Esophagus muscularis mucosa (tissue), 4 donors: ENCODE measurements around the gene TAS2R41. TPM values are rescaled to one million over a fixed set of nuclear protein-coding genes. Genes with fewer than 3 reads are reported as not detected.

Experiments
- DNase-seq: peaks from one replicate; pipeline ENCODE4 v3.0.0-alpha.2; 2017; ENCODE audit errors: extremely low spot score
- H3K27ac ChIP-seq, 4 donors: fragments of 200-600 bp; sonication (generic); replicated peaks in 1 of 4; 1 replicate in 3 of 4; 2 replicates in 1 of 4; pipeline ENCODE4 v1.5.1; 2016 to 2019; ENCODE audit warnings: mild to moderate bottlenecking in 1 of 4
- H3K27me3 ChIP-seq, 4 donors: fragments of 200-600 bp; sonication (generic); one replicate each; pipeline versions ENCODE4 v1.5.1 to v1.6.0; 2016 to 2019
- H3K36me3 ChIP-seq, 4 donors: fragments of 200-600 bp; sonication (generic); one replicate each; pipeline ENCODE4 v1.5.1; 2016 to 2019
- H3K4me1 ChIP-seq, 4 donors: fragments of 200-600 bp; sonication (generic); one replicate each; pipeline ENCODE4 v1.5.1; 2016 to 2019
- H3K4me3 ChIP-seq, 4 donors: fragments of 200-600 bp; sonication (generic); 1 replicate in 2 of 4; 2 replicates in 2 of 4; pipeline ENCODE4 v1.5.1; 2016 to 2019; ENCODE audit warnings: mild to moderate bottlenecking in 4 of 4, moderate library complexity in 1 of 4
- H3K9me3 ChIP-seq, 4 donors: fragments of 200-600 bp; sonication (generic); 1 replicate in 3 of 4; 2 replicates in 1 of 4; pipeline ENCODE4 v1.5.1; 2016 to 2019
- CTCF ChIP-seq, 3 experiments: fragments of 200-600 bp in 2 of 3; fragments of 450-650 bp in 1 of 3; sonication (generic) in 2 of 3; IDR thresholded peaks; one replicate each; pipeline ENCODE4 v1.5.1; 2017 to 2019; ENCODE audit warnings: antibody characterized with exemption in 3 of 3, mild to moderate bottlenecking in 2 of 3, moderate library complexity in 1 of 3
- EP300 ChIP-seq: sonication (generic); formaldehyde crosslinking; IDR thresholded peaks from one replicate; pipeline ENCODE4 v1.6.1; 2017; ENCODE audit warnings: antibody characterized with exemption
- POLR2A ChIP-seq: fragments of 450-650 bp; IDR thresholded peaks from one replicate; pipeline ENCODE4 v1.6.1; 2017; ENCODE audit warnings: antibody characterized with exemption, moderate library complexity, mild to moderate bottlenecking, low read depth
- POLR2AphosphoS5 ChIP-seq, 2 donors: sonication (generic); formaldehyde crosslinking; IDR thresholded peaks; one replicate each; pipeline ENCODE4 v1.6.1; 2017; ENCODE audit warnings: antibody characterized with exemption in 2 of 2
- WGBS: methylation state at CpG from one replicate; pipeline ENCODE4 v1.1.5; 2018; 5-methylcytosine and 5-hydroxymethylcytosine counted together
- intact Hi-C: fragments of 100-400 bp; cut with DNase I; formaldehyde crosslinking; loops from one replicate; pipeline ENCODE4 v1.15.1; 2023
- total RNA-seq, 4 donors: library from RNA; depleted of rRNA; stranded (reverse); fragments of >200 nt; gene quantifications; one replicate each; pipeline versions ENCODE4 v1.1.0 to v1.2.1, GENCODE V29; 2016

TAS2R41 gene
- total RNA-seq, 4 donors from 2014 or later: 0.66 TPM; not detected in 3

DNA sequence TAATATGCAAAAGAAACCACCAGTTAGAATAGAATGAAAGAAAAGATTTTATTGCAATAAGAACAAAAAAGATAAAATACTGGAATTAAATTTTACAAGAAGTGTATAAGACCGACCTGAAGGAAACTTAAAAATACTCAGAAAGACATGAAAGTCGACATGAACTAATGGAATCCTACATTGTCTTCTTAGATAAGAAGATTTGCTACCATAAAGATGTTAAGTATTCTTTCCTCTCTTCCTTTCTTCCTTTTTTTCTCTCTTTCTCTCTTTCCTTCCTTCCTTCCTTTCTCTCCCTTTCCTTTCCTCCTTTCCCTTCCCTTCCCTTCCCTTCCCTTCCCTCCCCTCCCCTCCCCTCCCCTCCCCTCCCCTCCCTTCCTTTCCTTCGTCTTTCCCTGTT, 27.9 kb upstream of the TAS2R41 start:
- intact Hi-C loops: no loop called here
- DNase-seq: no peak
- no peaks in the 10 kb centered on the region for H3K36me3 ChIP-seq
- 80% methylated on average over 3 of the region's 3 CpGs for WGBS
- no peaks in the 10 kb centered on the region for H3K27me3 ChIP-seq
- TF ChIP-seq CTCF (IDR thresholded peaks at IDR 0.05) (no peak), POLR2A (no peak), POLR2AphosphoS5 (IDR thresholded peaks at IDR 0.05) (no peak), EP300 (no peak)
- H3K27ac ChIP-seq: no peak overlapping the region
- no peaks in the 10 kb centered on the region for H3K4me1 ChIP-seq
- H3K9me3 ChIP-seq: no peaks in the 10 kb centered on the region
- no peak overlapping the region for H3K4me3 ChIP-seq

DNA sequence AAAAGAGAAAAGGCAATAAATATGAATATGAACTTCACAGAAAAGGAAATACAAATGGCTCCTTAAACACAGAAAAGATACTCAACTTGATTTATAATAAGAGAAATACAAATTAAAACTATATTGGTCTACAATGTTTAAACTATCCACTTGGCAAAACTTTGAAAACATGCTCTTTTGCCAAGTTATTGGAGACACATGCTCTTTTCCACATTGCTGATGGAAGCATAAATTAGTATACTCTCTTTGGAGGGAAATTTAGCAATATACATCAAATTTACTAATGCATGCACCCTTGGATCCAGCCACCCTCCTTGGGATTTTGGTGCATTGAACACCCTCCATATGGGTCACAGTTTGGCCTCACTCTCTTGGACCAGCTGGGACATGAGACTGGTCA, 26.6 kb upstream of the TAS2R41 start:
- H3K9me3 ChIP-seq: no peaks in the 10 kb centered on the region
- no peak overlapping the region for H3K4me3 ChIP-seq
- no peaks in the 10 kb centered on the region for H3K27me3 ChIP-seq
- no peak overlapping the region for H3K27ac ChIP-seq
- H3K4me1 ChIP-seq: no peaks in the 10 kb centered on the region
- TF ChIP-seq POLR2A (no peak), POLR2AphosphoS5 (IDR thresholded peaks at IDR 0.05) (no peak), EP300 (no peak), CTCF (IDR thresholded peaks at IDR 0.05) (no peak)
- H3K36me3 ChIP-seq: no peaks in the 10 kb centered on the region
- intact Hi-C loops: no loop called here
- no peak for DNase-seq

DNA sequence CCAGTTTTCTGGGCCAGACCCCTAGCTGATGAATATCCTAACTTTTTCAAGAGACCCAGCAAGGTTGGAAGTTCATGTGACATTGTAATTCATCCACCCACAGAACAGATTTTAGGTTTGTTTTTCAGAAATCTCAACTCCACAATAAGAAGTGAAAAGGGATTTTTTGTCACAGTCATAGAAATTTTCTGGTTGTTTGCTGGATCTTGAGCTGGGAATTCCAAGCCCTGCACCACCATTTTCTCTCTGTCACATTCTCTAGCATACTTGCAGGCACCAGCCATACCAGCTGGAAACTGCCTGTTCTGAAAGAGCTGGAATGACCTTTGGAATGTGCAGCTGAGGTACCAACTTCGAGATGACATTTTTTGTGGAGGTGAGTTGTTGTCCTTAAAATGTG, 25.9 kb upstream of the TAS2R41 start:
- H3K4me1 ChIP-seq: no peaks in the 10 kb centered on the region
- DNase-seq: no peak
- H3K36me3 ChIP-seq: no peaks in the 10 kb centered on the region
- H3K27me3 ChIP-seq: no peaks in the 10 kb centered on the region
- H3K27ac ChIP-seq: no peak overlapping the region
- H3K4me3 ChIP-seq: no peak overlapping the region
- intact Hi-C loops: no loop called here
- whole genome bisulfite sequencing: 100% methylated on average over 1 of the region's 1 CpG
- TF ChIP-seq CTCF (IDR thresholded peaks at IDR 0.05) (no peak), POLR2A (no peak), POLR2AphosphoS5 (IDR thresholded peaks at IDR 0.05) (no peak), EP300 (no peak)
- no peaks in the 10 kb centered on the region for H3K9me3 ChIP-seq

GRCh38 chr7:143452495-143452894, 25.2 kb upstream of the TAS2R41 start:
- no peaks in the 10 kb centered on the region for H3K36me3 ChIP-seq
- no peak overlapping the region for H3K27ac ChIP-seq
- no peak for DNase-seq

More at GRCh38 chr7:143452495-143452894, 25.2 kb upstream of the TAS2R41 start:
- H3K9me3 ChIP-seq: no peaks in the 10 kb centered on the region
- TF ChIP-seq EP300 (no peak), POLR2A (no peak), CTCF (IDR thresholded peaks at IDR 0.05) (no peak), POLR2AphosphoS5 (IDR thresholded peaks at IDR 0.05) (no peak)
- 83% methylated on average over 2 of the region's 2 CpGs for WGBS
- H3K27me3 ChIP-seq: no peaks in the 10 kb centered on the region
- no peak overlapping the region for H3K4me3 ChIP-seq
- H3K4me1 ChIP-seq: no peaks in the 10 kb centered on the region
- intact Hi-C loops: no loop called here
